Calu3 (cell line): ENCODE data around the gene EFHD2. TPM values are rescaled to one million over a fixed set of nuclear protein-coding genes. Genes with fewer than 3 reads are reported as not detected.

Experiments
- BruUV-seq: library from RNA; stranded (reverse); fragments of 400-500 nt; replicated peaks from 2 replicates; lab custom pipeline; 2021; lab: Mats Ljungman, UMichigan
- CTCF ChIA-PET: fragments of 300-600 bp; sonication (Branson Sonifier 250); formaldehyde crosslinking; loops from one replicate; lab custom pipeline; 2022; ENCODE audit warnings: antibody characterized with exemption; lab: Charles Lee
- DNase-seq: peaks from one replicate; pipeline ENCODE4 v3.0.0; 2022
- H3K27ac Mint-ChIP-seq: one replicate; pipeline ENCODE4 v1.8.0; 2022; ENCODE audit warnings: mixed read lengths; ENCODE audit not compliant: unreplicated experiment
- H3K27me3 Mint-ChIP-seq: one replicate; pipeline ENCODE4 v1.8.0; 2022; ENCODE audit warnings: mixed read lengths; ENCODE audit not compliant: unreplicated experiment
- H3K36me3 Mint-ChIP-seq: one replicate; pipeline ENCODE4 v1.8.0; 2022; ENCODE audit warnings: mild to moderate bottlenecking, moderate library complexity, mixed read lengths; ENCODE audit not compliant: insufficient read depth, unreplicated experiment
- H3K4me1 Mint-ChIP-seq: one replicate; pipeline ENCODE4 v1.8.0; 2022; ENCODE audit warnings: mild to moderate bottlenecking, low read depth, mixed read lengths; ENCODE audit not compliant: unreplicated experiment
- H3K4me3 Mint-ChIP-seq: one replicate; pipeline ENCODE4 v1.8.0; 2022; ENCODE audit warnings: mild to moderate bottlenecking, low read depth, moderate library complexity, mixed read lengths; ENCODE audit not compliant: unreplicated experiment
- H3K9me3 Mint-ChIP-seq: one replicate; pipeline ENCODE4 v1.8.0; 2022; ENCODE audit warnings: low read depth, mixed read lengths; ENCODE audit not compliant: unreplicated experiment
- CTCF ChIP-seq: fragments of 200-600 bp; IDR thresholded peaks from one replicate; pipeline ENCODE4 v1.8.0; 2022; ENCODE audit warnings: antibody characterized with exemption; ENCODE audit not compliant: unreplicated experiment
- intact Hi-C: fragments of 100-400 bp; cut with micrococcal nuclease; formaldehyde crosslinking; loops from one replicate; pipeline ENCODE4 v1.10.0; 2022; ENCODE audit not compliant: unreplicated experiment
- total RNA-seq: library from RNA; stranded (reverse); gene quantifications from 2 replicates; pipeline ENCODE4 v1.2.3, GENCODE V29; 2022

EFHD2 gene
- total RNA-seq, 1 experiment from 2014 or later: 51.0 TPM

- no peaks in the 10 kb centered on the region for H3K36me3 Mint-ChIP-seq
- H3K27ac Mint-ChIP-seq: no peak overlapping the region
- no peak for TF ChIP-seq CTCF
- CTCF ChIA-PET: no interaction called here
- no peaks in the 10 kb centered on the region for H3K9me3 Mint-ChIP-seq
- no TSS peak for BruUV-seq
- intact Hi-C loops: no loop called here
- H3K27me3 Mint-ChIP-seq: no peaks in the 10 kb centered on the region
- DNase-seq: no peak
- H3K4me1 Mint-ChIP-seq: peaks cover 21% of the 10 kb centered on the region
- H3K4me3 Mint-ChIP-seq: no peak overlapping the region
Measured at GRCh38 chr1:15364740-15365139, 44.9 kb upstream of the EFHD2 start.

DNA sequence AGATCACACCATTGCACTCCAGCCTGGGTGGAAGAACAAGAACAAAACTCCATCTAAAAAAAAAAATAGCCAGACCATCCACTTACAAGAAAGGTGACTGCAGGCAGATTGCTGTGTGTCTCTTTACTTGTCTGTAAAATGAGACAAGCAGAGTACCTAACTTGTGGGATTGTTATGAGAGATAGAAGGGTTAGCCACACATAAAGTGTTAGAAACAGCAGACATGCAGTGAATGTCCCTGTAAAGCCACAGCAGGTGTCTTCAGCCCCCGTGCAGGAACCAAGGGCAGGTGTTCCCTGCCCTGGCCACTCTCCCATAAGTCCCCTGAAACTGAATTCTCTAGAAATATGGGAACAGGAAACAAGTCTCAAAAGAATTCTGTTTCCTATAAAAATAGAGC lies 40.8 kb upstream of the EFHD2 start:
- BruUV-seq: no TSS peak
- intact Hi-C loops: no loop called here
- no peaks in the 10 kb centered on the region for H3K27me3 Mint-ChIP-seq

GRCh38 chr1:15370268-15370667 lies 39.4 kb upstream of the EFHD2 start:
- intact Hi-C loops: no loop called here
- CTCF ChIA-PET: no interaction called here
- H3K9me3 Mint-ChIP-seq: no peaks in the 10 kb centered on the region

More for the DNA sequence above, 40.8 kb upstream of the EFHD2 start:
- no peak for DNase-seq
- no peaks in the 10 kb centered on the region for H3K36me3 Mint-ChIP-seq
- TF ChIP-seq CTCF: no peak
- H3K9me3 Mint-ChIP-seq: no peaks in the 10 kb centered on the region
- CTCF ChIA-PET: no interaction called here
- no peak overlapping the region for H3K4me3 Mint-ChIP-seq
- H3K27ac Mint-ChIP-seq: no peak overlapping the region
- peaks cover 21% of the 10 kb centered on the region for H3K4me1 Mint-ChIP-seq

GRCh38 chr1:15370781-15371520 lies 38.7 kb upstream of the EFHD2 start:
- H3K9me3 Mint-ChIP-seq: no peaks in the 10 kb centered on the region
- CTCF ChIA-PET: no interaction called here
- no peak overlapping the region for H3K27ac Mint-ChIP-seq
- no peak for DNase-seq
- no peaks in the 10 kb centered on the region for H3K36me3 Mint-ChIP-seq
- H3K4me1 Mint-ChIP-seq: peaks cover 14% of the 10 kb centered on the region
- no peak for TF ChIP-seq CTCF
- BruUV-seq: no TSS peak
- no peak overlapping the region for H3K4me3 Mint-ChIP-seq
- H3K27me3 Mint-ChIP-seq: no peaks in the 10 kb centered on the region
- intact Hi-C loops: no loop called here

More at GRCh38 chr1:15370268-15370667, 39.4 kb upstream of the EFHD2 start:
- H3K36me3 Mint-ChIP-seq: no peaks in the 10 kb centered on the region
- no peak for TF ChIP-seq CTCF
- H3K27me3 Mint-ChIP-seq: no peaks in the 10 kb centered on the region
- no TSS peak for BruUV-seq
- DNase-seq: no peak
- no peak overlapping the region for H3K27ac Mint-ChIP-seq
- H3K4me1 Mint-ChIP-seq: peaks cover 14% of the 10 kb centered on the region
- H3K4me3 Mint-ChIP-seq: no peak overlapping the region
